ENCODE measurements around the gene SLC35F1.

SLC35F1 gene

GRCh38 chr6:117906507-117906957 is 532 bp upstream of the SLC35F1 start:
- no peak overlapping the region for H3K4me3 ChIP-seq (ENCODE audit: low read depth, low read length)

GRCh38 chr6:117907601-117908245 is 659 bp downstream of the SLC35F1 start:
- TF ChIP-seq CTCF (IDR thresholded peaks at IDR 0.05; ENCODE audit: low read depth, low read length, missing control alignments): no peak
- no peak for DNase-seq (ENCODE audit: low read depth)
- H3K4me3 ChIP-seq (ENCODE audit: low read depth, low read length): peak overlapping the region; percentile 21

More at GRCh38 chr6:117906507-117906957, 532 bp upstream of the SLC35F1 start:
- DNase-seq (ENCODE audit: low read depth): no peak
- TF ChIP-seq CTCF (IDR thresholded peaks at IDR 0.05; ENCODE audit: low read depth, low read length, missing control alignments): no peak

- no peak for TF ChIP-seq CTCF (IDR thresholded peaks at IDR 0.05; ENCODE audit: low read depth, low read length, missing control alignments)
- peak overlapping the region; percentile 21; the same call in 1 of the 2 replicates for H3K4me3 ChIP-seq (ENCODE audit: low read depth, low read length)
- no peak for DNase-seq (ENCODE audit: low read depth)
These were observed 1.4 kb downstream of the SLC35F1 start for GRCh38 chr6:117908246-117909068.

- no peak for DNase-seq (ENCODE audit: low read depth)
- no peak for TF ChIP-seq CTCF (IDR thresholded peaks at IDR 0.05; ENCODE audit: low read depth, low read length, missing control alignments)
- H3K4me3 ChIP-seq (ENCODE audit: low read depth, low read length): no peak overlapping the region
These were observed 2.6 kb downstream of the SLC35F1 start for GRCh38 chr6:117909638-117910037.

GRCh38 chr6:117910549-117910948 is 3.5 kb downstream of the SLC35F1 start:
- H3K4me3 ChIP-seq (ENCODE audit: low read depth, low read length): no peak overlapping the region
- TF ChIP-seq CTCF (IDR thresholded peaks at IDR 0.05; ENCODE audit: low read depth, low read length, missing control alignments): no peak
- no peak for DNase-seq (ENCODE audit: low read depth)

GRCh38 chr6:117911150-117911549 is 4.1 kb downstream of the SLC35F1 start:
- no peak for TF ChIP-seq CTCF (IDR thresholded peaks at IDR 0.05; ENCODE audit: low read depth, low read length, missing control alignments)
- H3K4me3 ChIP-seq (ENCODE audit: low read depth, low read length): no peak overlapping the region
- DNase-seq (ENCODE audit: low read depth): no peak
